Adipose tissue (tissue), 3 donors: ENCODE results near the gene PTPRN2. TPM values are rescaled to one million over a fixed set of nuclear protein-coding genes. Genes with fewer than 3 reads are reported as not detected.

Source experiments
- H3K27ac ChIP-seq: one replicate; pipeline ENCODE4 v1.5.1; 2013; ENCODE audit warnings: low read depth, low read length
- WGBS, 3 donors: extraction: QIAGEN DNeasy Blood & Tissue Kit; methylation state at CpG; one replicate each; pipeline ENCODE4 v1.1.7; 2013; 5-methylcytosine and 5-hydroxymethylcytosine counted together
- polyA plus RNA-seq, 3 donors: library from polyadenylated mRNA; stranded (reverse); fragments of 200-250 nt; gene quantifications; one replicate each; pipeline ENCODE4 v1.2.3, GENCODE V29; 2013
- donor health status: healthy with polysubstance abuse.
- donor health status: Bipolar disorder and iron deficiency.
- donor health status: healthy.

The PTPRN2 gene
- polyA plus RNA-seq, 3 donors = 3.7 to 8.0 (median 7.3) TPM

- WGBS, 3 donors = 42 to 78% (median 66%) methylated on average over 11 of the region's 11 CpGs
- H3K27ac ChIP-seq = no peak overlapping the region
These were observed 961.5 kb downstream of the PTPRN2 start for GRCh38 chr7:157625973-157626742.

DNA sequence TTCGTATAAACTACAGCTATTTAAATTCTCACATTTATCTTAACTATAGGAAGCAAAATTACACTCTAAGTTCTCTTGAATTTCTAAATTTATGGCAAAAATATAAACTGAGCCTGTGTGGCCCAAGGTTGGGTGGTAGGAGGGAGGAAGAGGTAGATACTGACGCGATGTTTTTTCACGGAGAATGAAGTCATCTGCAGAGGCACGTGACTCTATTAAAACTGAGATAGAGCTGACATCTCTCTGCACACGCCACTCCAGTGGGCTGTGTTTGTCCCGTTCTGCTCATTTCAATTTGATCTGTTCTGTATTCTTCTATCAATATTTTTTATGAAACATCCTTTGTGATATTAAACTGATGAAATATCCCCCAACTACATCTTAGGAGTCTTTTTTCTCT, 964.1 kb downstream of the PTPRN2 start:
- 81 to 90% (median 85%) methylated on average over 7 of the region's 7 CpGs for WGBS, 3 donors
- no peak overlapping the region for H3K27ac ChIP-seq

GRCh38 chr7:157622408-157623205, 965.0 kb downstream of the PTPRN2 start:
- H3K27ac ChIP-seq = no peak overlapping the region
- 81 to 85% (median 84%) methylated on average over 28 of the region's 28 CpGs for WGBS, 3 donors

DNA sequence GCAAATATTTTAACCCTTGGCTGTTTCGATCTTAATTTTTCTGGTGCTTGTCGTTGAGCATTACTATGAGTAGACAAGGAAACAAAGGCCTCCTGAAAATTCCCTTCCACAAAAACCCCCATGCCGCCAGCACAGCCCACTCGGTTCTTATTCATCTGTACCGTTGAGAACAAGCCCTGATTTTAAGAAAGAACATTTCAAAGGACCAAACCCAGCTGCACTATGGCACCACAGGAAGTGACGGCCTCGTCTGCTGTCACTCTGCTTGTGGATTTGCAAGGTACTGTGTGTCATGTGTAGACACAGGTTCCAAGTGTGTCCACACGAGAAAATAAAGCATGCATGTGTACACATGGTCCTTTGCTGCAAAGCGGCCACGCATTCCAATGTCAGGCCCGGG, 965.6 kb downstream of the PTPRN2 start:
- H3K27ac ChIP-seq = no peak overlapping the region
- WGBS, 3 donors = 81 to 86% (median 84%) methylated on average over 11 of the region's 11 CpGs

GRCh38 chr7:157621131-157621681, 966.4 kb downstream of the PTPRN2 start:
- 84 to 86% (median 86%) methylated on average over 33 of the region's 33 CpGs for WGBS, 3 donors
- H3K27ac ChIP-seq = no peak overlapping the region

- H3K27ac ChIP-seq = no peak overlapping the region
- 78 to 85% (median 78%) methylated on average over 11 of the region's 11 CpGs for WGBS, 3 donors
These were observed 967.0 kb downstream of the PTPRN2 start for GRCh38 chr7:157620616-157621015.

DNA sequence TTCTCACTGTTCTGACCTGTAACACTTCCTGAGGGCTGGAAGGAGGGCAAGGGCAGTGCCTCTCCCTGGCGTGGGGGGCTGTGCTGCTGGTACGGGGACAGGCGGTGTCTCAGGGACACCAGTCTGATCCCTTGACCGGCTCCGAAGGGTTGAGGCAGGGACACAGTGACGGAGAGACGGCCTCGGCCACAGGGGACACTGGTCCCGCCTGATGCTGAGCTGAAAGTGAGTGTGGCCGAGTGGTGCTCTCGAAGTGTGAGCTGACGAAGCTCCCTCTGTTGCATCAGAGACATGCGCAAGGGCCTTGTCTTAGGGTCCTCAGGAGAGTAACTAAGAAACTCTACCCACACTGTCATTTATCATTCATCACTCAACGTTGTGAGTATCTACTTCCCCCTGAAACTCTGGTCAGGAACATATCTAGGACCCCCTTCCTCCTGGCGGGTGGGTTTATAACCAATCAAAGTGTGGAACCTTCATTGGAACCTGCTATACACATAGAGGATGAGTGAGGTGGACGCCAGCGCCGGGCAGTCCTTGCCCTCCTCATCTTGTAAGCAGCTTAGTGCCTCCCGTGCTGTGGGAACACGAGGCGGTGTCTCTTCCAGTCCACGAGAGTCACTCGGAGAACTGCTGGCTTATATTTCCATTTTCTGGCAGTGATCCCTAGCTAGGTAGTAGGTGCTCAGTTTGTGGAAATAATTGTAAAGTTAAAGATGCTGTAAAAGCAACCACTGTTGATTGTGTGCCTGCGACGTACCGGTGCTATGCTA, 967.7 kb downstream of the PTPRN2 start:
- no peak overlapping the region for H3K27ac ChIP-seq
- 86 to 90% (median 89%) methylated on average over 26 of the region's 26 CpGs for WGBS, 3 donors

GRCh38 chr7:157618823-157619606, 968.6 kb downstream of the PTPRN2 start:
- H3K27ac ChIP-seq = no peak overlapping the region
- 87 to 90% (median 90%) methylated on average over 20 to 21 of the region's 21 CpGs for WGBS, 3 donors

DNA sequence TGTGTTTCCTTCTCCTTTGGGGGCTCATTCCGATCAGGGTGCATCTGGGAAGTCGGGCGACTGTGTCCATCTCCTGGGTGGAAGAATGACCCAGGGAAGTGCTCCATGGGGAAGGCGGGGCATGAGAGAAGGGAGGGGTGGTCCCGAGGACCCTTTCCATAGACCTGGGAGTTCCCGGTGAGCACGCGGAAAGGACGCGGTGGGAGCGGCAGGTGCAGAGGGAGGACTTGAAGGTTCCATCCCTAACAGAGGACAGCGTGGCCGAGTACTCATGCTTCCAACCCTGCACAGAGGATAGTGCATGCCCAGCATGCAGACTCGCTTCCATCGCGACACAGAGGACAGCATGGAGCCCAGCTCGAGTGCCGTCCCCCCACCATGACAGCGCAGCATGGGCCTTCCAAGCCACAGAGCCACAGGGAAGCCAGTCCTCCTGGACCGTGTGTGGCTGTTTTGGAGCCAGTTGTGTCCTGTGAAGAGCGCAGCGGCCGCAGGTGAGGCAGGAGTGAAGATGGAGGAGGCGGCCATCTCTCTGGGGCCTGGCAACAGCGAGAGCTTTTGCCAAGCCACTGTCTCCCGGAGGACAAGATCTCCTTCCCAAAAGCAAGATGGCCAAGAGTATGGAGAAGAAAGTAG, 969.4 kb downstream of the PTPRN2 start:
- 89 to 93% (median 92%) methylated on average over 26 of the region's 26 CpGs for WGBS, 3 donors
- H3K27ac ChIP-seq = no peak overlapping the region

DNA sequence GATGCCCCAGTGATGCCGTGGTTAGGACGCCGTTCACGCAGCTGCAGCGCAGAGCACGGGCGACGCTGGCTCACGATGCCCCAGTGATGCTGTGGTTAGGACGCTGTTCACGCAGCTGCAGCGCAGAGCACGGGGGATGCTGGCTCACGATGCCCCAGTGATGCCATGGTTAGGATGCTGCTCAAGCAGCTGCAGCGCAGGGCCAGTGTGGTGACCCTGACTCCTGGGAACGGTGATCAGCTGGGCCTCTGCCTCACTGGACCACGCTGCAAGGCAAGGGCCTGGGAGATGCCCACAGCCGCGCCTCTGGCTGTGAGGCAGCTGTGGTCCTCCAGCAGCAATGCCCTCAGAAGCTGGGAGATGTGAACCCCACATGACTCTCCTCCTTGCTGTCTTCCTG, 970.2 kb downstream of the PTPRN2 start:
- no peak overlapping the region for H3K27ac ChIP-seq
- 95 to 98% (median 96%) methylated on average over 12 to 19 of the region's 19 CpGs for WGBS, 3 donors

DNA sequence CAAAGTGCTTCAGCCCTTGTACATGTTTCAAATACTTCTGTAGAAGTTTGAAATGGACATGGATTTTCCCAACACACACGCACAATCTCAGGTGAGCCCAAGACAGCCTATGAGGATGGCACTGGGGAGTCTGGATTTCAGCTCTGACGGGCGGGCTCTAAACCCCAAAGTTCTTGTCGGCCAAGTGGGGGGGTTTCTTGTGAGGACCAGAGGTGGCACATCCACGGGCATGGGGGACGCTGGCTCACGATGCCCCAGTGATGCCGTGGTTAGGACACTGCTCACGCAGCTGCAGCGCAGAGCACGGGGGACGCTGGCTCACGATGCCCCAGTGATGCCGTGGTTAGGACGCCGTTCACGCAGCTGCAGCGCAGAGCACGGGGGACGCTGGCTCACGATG, 970.7 kb downstream of the PTPRN2 start:
- WGBS, 3 donors = 95% methylated on average over 21 of the region's 21 CpGs

DNA sequence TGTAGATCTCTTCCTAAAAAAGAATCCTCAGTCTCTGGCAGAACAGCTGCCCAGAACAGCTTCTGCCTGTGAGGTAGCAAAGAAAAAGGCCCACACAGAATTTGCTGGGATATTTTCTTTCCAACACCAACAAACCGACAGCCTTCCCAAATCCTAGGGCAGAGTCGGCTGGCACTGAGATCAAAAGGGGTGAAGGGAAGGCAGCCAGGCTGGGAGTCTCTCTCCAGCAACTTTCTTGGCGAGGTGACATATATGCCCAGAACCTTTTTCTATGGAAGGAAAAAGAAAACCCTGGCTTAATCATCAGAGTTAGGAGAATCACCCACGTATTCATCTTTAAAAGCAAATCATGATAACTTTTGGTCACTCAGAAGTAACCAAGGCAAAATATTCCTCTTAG, 971.2 kb downstream of the PTPRN2 start:
- H3K27ac ChIP-seq = no peak overlapping the region
- 79 to 81% (median 79%) methylated on average over 4 of the region's 4 CpGs for WGBS, 3 donors

More for the DNA sequence above, 970.7 kb downstream of the PTPRN2 start:
- no peak overlapping the region for H3K27ac ChIP-seq

- no peak overlapping the region for H3K27ac ChIP-seq
- 92% methylated on average over 17 of the region's 17 CpGs for WGBS, 3 donors
These were observed 971.8 kb downstream of the PTPRN2 start for GRCh38 chr7:157615852-157616251.

GRCh38 chr7:157615101-157615817, 972.4 kb downstream of the PTPRN2 start:
- WGBS, 3 donors = 79 to 90% (median 88%) methylated on average over 36 of the region's 36 CpGs
- no peak overlapping the region for H3K27ac ChIP-seq

- no peak overlapping the region for H3K27ac ChIP-seq
- WGBS, 3 donors = 84 to 95% (median 85%) methylated on average over 12 of the region's 12 CpGs
These were observed 973.1 kb downstream of the PTPRN2 start for GRCh38 chr7:157614457-157615020.

- WGBS, 3 donors = 32 to 61% (median 43%) methylated on average over 37 to 51 of the region's 51 CpGs
- H3K27ac ChIP-seq = no peak overlapping the region
These were observed 973.9 kb downstream of the PTPRN2 start for GRCh38 chr7:157613575-157614322.
